Measurements from ENCODE around the gene KCNA4. TPM values are rescaled to one million over a fixed set of nuclear protein-coding genes. Genes with fewer than 3 reads are reported as not detected.
"Not testable (repeated sequence)": the region's sequence is repeated elsewhere in the genome, so short reads cannot be mapped to it uniquely, and the experiment has no call there.

The KCNA4 gene
- total RNA-seq = not detected

- CTCF ChIA-PET = no interaction called here
- intact Hi-C loops (cut with micrococcal nuclease) = no loop called here
- no peaks in the 10 kb centered on the region for H3K4me1 Mint-ChIP-seq (ENCODE audit: low read depth)
These were observed at the start of gene KCNA4 for GRCh38 chr11:30016588-30017363. TSS of gene KCNA4 (minus strand) at chr11:30017030. CDS start at chr11:30012678, 4,352 bp downstream.

GRCh38 chr11:30062103-30062502 is 45.3 kb upstream of the KCNA4 start:
- no peaks in the 10 kb centered on the region for H3K4me1 Mint-ChIP-seq (ENCODE audit: low read depth)
- H3K4me3 Mint-ChIP-seq = no peak overlapping the region
- no peak overlapping the region for H3K27ac Mint-ChIP-seq
- CTCF ChIA-PET = interaction anchor here (0.7 kb wide), 1 partner anchor 605 kb away, joined by 4 read pairs; no protein-coding TSS in a partner anchor
- intact Hi-C loops (cut with micrococcal nuclease) = no loop called here
- no peaks in the 10 kb centered on the region for H3K36me3 Mint-ChIP-seq (ENCODE audit: low read depth)
- DNase-seq = no peak
- no peaks in the 10 kb centered on the region for H3K27me3 Mint-ChIP-seq (ENCODE audit: low read depth)
- H3K9me3 Mint-ChIP-seq = peaks cover 29% of the 10 kb centered on the region

More at GRCh38 chr11:30016588-30017363, at the start of gene KCNA4:
- no peak for DNase-seq
- Mint-ChIP-seq H3K27me3 (ENCODE audit: low read depth) (peaks cover 29% of the 10 kb centered on the region), H3K4me3 (no peak within 1 kb of the TSS), H3K9me3 (peaks cover under 1% of the 10 kb centered on the region), H3K27ac (no peak within 1 kb of the TSS), H3K36me3 (ENCODE audit: low read depth) (peaks cover 2% of the 10 kb centered on the region)

- no peak overlapping the region for H3K4me3 Mint-ChIP-seq
- no peak for DNase-seq
- intact Hi-C loops (cut with micrococcal nuclease) = no loop called here
- no peaks in the 10 kb centered on the region for H3K4me1 Mint-ChIP-seq (ENCODE audit: low read depth)
- CTCF ChIA-PET = no interaction called here
- H3K27ac Mint-ChIP-seq = no peak overlapping the region
- H3K36me3 Mint-ChIP-seq (ENCODE audit: low read depth) = no peaks in the 10 kb centered on the region
- peaks cover 20% of the 10 kb centered on the region for H3K9me3 Mint-ChIP-seq
- no peaks in the 10 kb centered on the region for H3K27me3 Mint-ChIP-seq (ENCODE audit: low read depth)
These were observed 42.5 kb upstream of the KCNA4 start for GRCh38 chr11:30059172-30059815.

- Mint-ChIP-seq H3K4me3 (no peak overlapping the region), H3K27me3 (ENCODE audit: low read depth) (no peaks in the 10 kb centered on the region), H3K27ac (no peak overlapping the region), H3K36me3 (ENCODE audit: low read depth) (no peaks in the 10 kb centered on the region), H3K4me1 (ENCODE audit: low read depth) (no peaks in the 10 kb centered on the region), H3K9me3 (peaks cover 8% of the 10 kb centered on the region)
- intact Hi-C loops (cut with micrococcal nuclease) = no loop called here
- CTCF ChIA-PET = no interaction called here
- no peak for DNase-seq
These were observed 32.4 kb upstream of the KCNA4 start for GRCh38 chr11:30049214-30049613.

- CTCF ChIA-PET = no interaction called here
- Mint-ChIP-seq H3K36me3 (ENCODE audit: low read depth) (no peaks in the 10 kb centered on the region), H3K27me3 (ENCODE audit: low read depth) (no peaks in the 10 kb centered on the region), H3K4me3 (no peak overlapping the region), H3K27ac (no peak overlapping the region), H3K9me3 (peaks cover 10% of the 10 kb centered on the region), H3K4me1 (ENCODE audit: low read depth) (no peaks in the 10 kb centered on the region)
- intact Hi-C loops (cut with micrococcal nuclease) = no loop called here
- DNase-seq = no peak
These were observed 29.7 kb upstream of the KCNA4 start for GRCh38 chr11:30046578-30046945.

DNA sequence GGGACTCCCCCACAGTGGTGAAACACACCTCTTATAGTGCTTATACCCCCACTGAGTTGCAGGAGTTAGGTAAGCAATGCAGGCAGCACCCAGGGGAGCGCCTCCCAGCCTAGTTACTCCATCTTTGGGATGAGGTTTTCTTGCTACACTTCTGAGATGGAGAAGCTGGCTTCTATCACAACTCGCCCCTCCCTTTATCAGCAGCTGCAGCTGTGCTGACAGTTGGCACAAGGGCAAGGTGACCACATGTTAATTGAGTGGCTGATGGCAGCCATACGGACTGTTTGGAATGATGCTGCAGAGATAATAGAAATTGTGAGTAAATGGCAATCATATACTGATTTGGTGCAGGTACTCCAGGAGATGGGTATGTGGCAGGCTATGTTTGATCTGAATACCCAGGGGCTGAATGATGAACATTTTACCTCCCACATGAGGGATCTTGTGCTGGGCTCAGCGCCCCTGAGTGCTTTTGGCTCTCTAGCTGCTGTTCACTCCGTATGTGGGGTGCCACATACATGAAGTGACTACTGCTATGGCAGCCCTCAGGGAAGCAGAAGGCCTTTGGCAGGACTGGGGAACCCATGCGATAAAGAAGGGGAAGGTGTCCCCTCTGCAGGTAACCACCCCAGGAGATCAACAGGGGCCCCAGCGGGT is 29.2 kb upstream of the KCNA4 start:
- DNase-seq = no peak
- CTCF ChIA-PET = no interaction called here
- intact Hi-C loops (cut with micrococcal nuclease) = no loop called here

DNA sequence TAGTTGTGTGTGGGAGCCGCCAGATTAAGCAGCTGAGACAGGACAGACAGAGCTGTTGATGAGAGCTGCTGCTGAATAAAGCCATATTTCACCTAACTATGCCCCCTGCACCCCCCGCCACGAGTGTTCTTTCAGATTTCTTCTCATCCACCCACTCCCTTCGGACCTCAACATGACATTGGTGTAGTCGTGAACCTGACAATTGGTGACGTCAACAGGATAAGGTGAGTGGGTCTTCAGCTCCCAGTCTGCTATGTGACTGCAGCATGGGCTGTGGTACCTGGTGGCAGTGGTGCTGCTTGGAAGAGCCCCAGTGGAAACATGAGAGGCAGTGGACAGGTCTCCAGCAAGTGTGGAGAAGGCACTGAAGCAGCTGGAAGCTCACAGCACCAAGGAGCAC is 28.3 kb upstream of the KCNA4 start:
- H3K4me3 Mint-ChIP-seq = no peak overlapping the region
- no peaks in the 10 kb centered on the region for H3K36me3 Mint-ChIP-seq (ENCODE audit: low read depth)
- CTCF ChIA-PET = no interaction called here
- intact Hi-C loops (cut with micrococcal nuclease) = no loop called here
- H3K27me3 Mint-ChIP-seq (ENCODE audit: low read depth) = no peaks in the 10 kb centered on the region
- DNase-seq = no peak
- H3K4me1 Mint-ChIP-seq (ENCODE audit: low read depth) = no peaks in the 10 kb centered on the region
- peaks cover 11% of the 10 kb centered on the region for H3K9me3 Mint-ChIP-seq
- no peak overlapping the region for H3K27ac Mint-ChIP-seq

More for the DNA sequence above, 29.2 kb upstream of the KCNA4 start:
- Mint-ChIP-seq H3K9me3 (peaks cover 10% of the 10 kb centered on the region), H3K27ac (no peak overlapping the region), H3K4me3 (no peak overlapping the region), H3K27me3 (ENCODE audit: low read depth) (no peaks in the 10 kb centered on the region), H3K4me1 (ENCODE audit: low read depth) (no peaks in the 10 kb centered on the region), H3K36me3 (ENCODE audit: low read depth) (no peaks in the 10 kb centered on the region)

DNA sequence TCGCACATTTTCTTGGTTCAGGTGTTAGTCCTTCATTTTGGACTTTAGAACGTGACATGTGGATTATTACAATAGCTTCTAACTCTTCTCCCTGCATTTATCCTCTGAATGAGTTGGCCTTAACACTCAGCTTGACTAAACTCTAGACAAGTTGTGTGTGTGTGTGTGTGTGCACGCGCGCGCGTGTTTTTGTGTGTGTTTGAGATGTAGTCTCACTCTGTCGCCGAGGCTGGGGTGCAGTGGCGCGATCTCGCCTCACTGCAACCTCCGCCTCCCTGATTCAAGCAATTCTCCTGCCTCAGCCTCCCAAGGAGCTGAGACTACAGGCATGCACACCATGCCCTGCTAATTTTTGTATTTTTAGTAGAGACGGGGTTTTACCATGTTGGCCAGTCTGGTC is 24.3 kb upstream of the KCNA4 start:
- no peaks in the 10 kb centered on the region for H3K4me1 Mint-ChIP-seq (ENCODE audit: low read depth)
- intact Hi-C loops (cut with micrococcal nuclease) = no loop called here
- no peak overlapping the region for H3K4me3 Mint-ChIP-seq
- H3K27ac Mint-ChIP-seq = no peak overlapping the region
- no peaks in the 10 kb centered on the region for H3K36me3 Mint-ChIP-seq (ENCODE audit: low read depth)
- DNase-seq = no peak
- CTCF ChIA-PET = no interaction called here
- no peaks in the 10 kb centered on the region for H3K27me3 Mint-ChIP-seq (ENCODE audit: low read depth)
- peaks cover 9% of the 10 kb centered on the region for H3K9me3 Mint-ChIP-seq

- H3K27me3 Mint-ChIP-seq (ENCODE audit: low read depth); H3K9me3 Mint-ChIP-seq; H3K27ac Mint-ChIP-seq; CTCF ChIA-PET; H3K36me3 Mint-ChIP-seq (ENCODE audit: low read depth); H3K4me3 Mint-ChIP-seq; H3K4me1 Mint-ChIP-seq (ENCODE audit: low read depth); DNase-seq; intact Hi-C loops (cut with micrococcal nuclease): not testable (repeated sequence)
These were observed 17.9 kb upstream of the KCNA4 start for GRCh38 chr11:30034746-30035145.

- DNase-seq; H3K4me1 Mint-ChIP-seq (ENCODE audit: low read depth); H3K36me3 Mint-ChIP-seq (ENCODE audit: low read depth); H3K27ac Mint-ChIP-seq; H3K4me3 Mint-ChIP-seq; intact Hi-C loops (cut with micrococcal nuclease); H3K9me3 Mint-ChIP-seq; H3K27me3 Mint-ChIP-seq (ENCODE audit: low read depth): not testable (repeated sequence)
- CTCF ChIA-PET = interaction anchor here (1.1 kb wide), 1 partner anchor 143 kb away, joined by 3 read pairs; no protein-coding TSS in a partner anchor
These were observed 17.3 kb upstream of the KCNA4 start for GRCh38 chr11:30034166-30034565.

GRCh38 chr11:30025396-30026139 is 8.7 kb upstream of the KCNA4 start:
- H3K4me3 Mint-ChIP-seq = no peak overlapping the region
- H3K27ac Mint-ChIP-seq = no peak overlapping the region
- CTCF ChIA-PET = no interaction called here
- no peaks in the 10 kb centered on the region for H3K36me3 Mint-ChIP-seq (ENCODE audit: low read depth)
- no peak for DNase-seq
- intact Hi-C loops (cut with micrococcal nuclease) = no loop called here
- H3K4me1 Mint-ChIP-seq (ENCODE audit: low read depth) = no peaks in the 10 kb centered on the region
- peaks cover 7% of the 10 kb centered on the region for H3K9me3 Mint-ChIP-seq
- H3K27me3 Mint-ChIP-seq (ENCODE audit: low read depth) = peaks cover 3% of the 10 kb centered on the region

DNA sequence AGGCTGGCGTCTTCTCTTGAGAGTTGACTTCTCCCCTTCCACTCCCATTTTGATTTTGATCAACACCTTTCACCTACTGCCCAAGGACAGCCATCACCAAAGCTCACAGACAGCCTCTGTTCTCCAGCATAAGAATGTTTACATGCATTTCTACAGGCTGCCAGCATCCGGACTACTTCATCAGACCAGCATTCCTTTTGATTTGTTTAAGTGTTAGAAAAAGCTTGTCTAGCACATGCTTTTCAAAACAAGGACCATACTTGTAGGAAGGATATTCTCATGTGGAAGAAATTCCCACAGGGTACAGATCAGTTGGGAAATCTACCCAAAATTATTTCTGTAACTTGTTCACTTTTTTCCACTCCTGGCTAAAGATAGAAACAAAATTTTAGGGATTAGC is 6.2 kb upstream of the KCNA4 start:
- H3K9me3 Mint-ChIP-seq = peaks cover 3% of the 10 kb centered on the region
- CTCF ChIA-PET = no interaction called here
- no peak for DNase-seq
- intact Hi-C loops (cut with micrococcal nuclease) = no loop called here
- no peak overlapping the region for H3K4me3 Mint-ChIP-seq
- peaks cover 2% of the 10 kb centered on the region for H3K36me3 Mint-ChIP-seq (ENCODE audit: low read depth)
- H3K27me3 Mint-ChIP-seq (ENCODE audit: low read depth) = peaks cover 21% of the 10 kb centered on the region
- H3K27ac Mint-ChIP-seq = no peak overlapping the region
- no peaks in the 10 kb centered on the region for H3K4me1 Mint-ChIP-seq (ENCODE audit: low read depth)

All from activated naive CD4-positive, alpha-beta T cell treated with anti-CD3 and anti-CD28 coated beads for 36 hours (primary cell).